Vagina (tissue), 2 donors: ENCODE data around the gene TNFAIP8L3. TPM values are rescaled to one million over a fixed set of nuclear protein-coding genes. Genes with fewer than 3 reads are reported as not detected.

Experiments used
- DNase-seq, 2 donors: peaks; one replicate each; pipeline ENCODE4 v3.0.0-alpha.2; 2017; ENCODE audit errors: extremely low spot score in 2 of 2
- H3K27ac ChIP-seq: fragments of 200-600 bp; sonication (generic); one replicate; pipeline ENCODE4 v1.5.1; 2019
- H3K27me3 ChIP-seq: fragments of 200-600 bp; sonication (generic); one replicate; pipeline ENCODE4 v1.5.1; 2019
- H3K36me3 ChIP-seq, 2 donors: fragments of 200-600 bp; sonication (generic); one replicate each; pipeline ENCODE4 v1.5.1; 2017 to 2019
- H3K4me1 ChIP-seq: fragments of 200-600 bp; sonication (generic); one replicate; pipeline ENCODE4 v1.5.1; 2019
- H3K4me3 ChIP-seq, 2 donors: fragments of 200-600 bp; sonication (generic); 1 replicate in 1 of 2; 2 replicates in 1 of 2; pipeline ENCODE4 v1.5.1; 2016 to 2019
- H3K9me3 ChIP-seq: fragments of 200-600 bp; sonication (generic); one replicate; pipeline ENCODE4 v1.5.1; 2019
- POLR2A ChIP-seq, 2 donors: fragments of 450-650 bp; IDR thresholded peaks; one replicate each; pipeline ENCODE4 v1.6.1; 2017; ENCODE audit warnings: antibody characterized with exemption in 2 of 2, mild to moderate bottlenecking in 2 of 2, moderate library complexity in 2 of 2
- POLR2AphosphoS5 ChIP-seq, 2 donors: sonication (generic); formaldehyde crosslinking; IDR thresholded peaks; one replicate each; pipeline ENCODE4 v1.9.0; 2017; ENCODE audit warnings: antibody characterized with exemption in 2 of 2, mild to moderate bottlenecking in 2 of 2, low read depth in 1 of 2; ENCODE audit not compliant: insufficient read depth in 1 of 2
- intact Hi-C: fragments of 100-400 bp; cut with DNase I; formaldehyde crosslinking; loops from one replicate; pipeline ENCODE4 v1.15.1; 2023
- total RNA-seq: library from RNA; depleted of rRNA; stranded (reverse); fragments of >200 nt; gene quantifications from one replicate; pipeline ENCODE4 v1.2.3, GENCODE V29; 2016
- TF ChIP-seq, protein P1 (sequence below), 3 experiments: fragments of 450-650 bp in 2 of 3; fragments of 200-600 bp in 1 of 3; sonication (generic) in 1 of 3; IDR thresholded peaks; one replicate each; pipeline ENCODE4 v1.5.1; 2017 to 2019; ENCODE audit warnings: antibody characterized with exemption in 3 of 3, mild to moderate bottlenecking in 2 of 3, moderate library complexity in 2 of 3

Gene TNFAIP8L3
- total RNA-seq, 1 donor from 2014 or later: 21.9 TPM

DNA sequence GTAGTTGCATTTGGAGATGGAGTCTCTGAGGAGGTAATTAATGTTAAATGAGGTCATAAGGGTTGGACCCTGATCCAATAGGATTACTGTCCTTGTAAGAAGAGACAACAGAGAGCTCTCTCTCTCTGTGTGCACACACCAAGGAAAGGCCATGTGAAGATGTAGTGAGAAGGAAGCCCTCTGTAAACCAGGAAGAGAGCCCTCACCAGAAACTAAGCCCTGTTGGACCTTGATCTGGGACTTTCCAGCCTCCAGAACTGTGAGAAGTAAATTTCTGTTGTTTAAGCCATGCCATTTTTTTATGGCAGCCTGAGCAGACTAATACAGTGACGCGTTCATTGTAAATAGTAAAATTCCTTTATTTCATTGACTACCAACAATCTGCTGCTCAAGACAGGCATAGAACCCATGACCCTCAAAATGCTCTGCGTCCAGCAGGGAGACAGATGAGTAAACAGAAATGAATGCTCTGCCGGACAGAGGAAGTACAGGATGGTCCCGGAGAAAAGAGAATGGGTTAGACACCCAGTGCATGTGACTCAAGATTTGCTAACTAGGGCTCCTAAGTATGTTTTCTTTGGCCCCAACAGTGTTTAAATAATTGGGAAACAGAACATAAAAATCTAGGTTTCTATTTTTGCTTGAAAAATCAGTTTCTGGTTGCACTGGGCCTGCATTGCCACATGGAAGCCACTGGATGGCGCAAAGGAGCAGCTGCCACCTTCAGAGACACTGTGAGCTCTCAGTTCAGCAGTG, 37.9 kb upstream of the TNFAIP8L3 start:
- H3K9me3 ChIP-seq: no peaks in the 10 kb centered on the region
- intact Hi-C loops: no loop called here
- peak overlapping the region; percentile 36 for H3K27ac ChIP-seq
- H3K4me3 ChIP-seq: no peak overlapping the region
- H3K36me3 ChIP-seq: no peaks in the 10 kb centered on the region
- TF ChIP-seq POLR2A (IDR thresholded peaks at IDR 0.05): no peak
- peak in 1 of 2 donors; percentile 67 for TF ChIP-seq POLR2AphosphoS5 (IDR thresholded peaks at IDR 0.05; ENCODE audit: insufficient read depth in 1 of 2, low read depth in 1 of 2)
- TF ChIP-seq, protein P1, sequence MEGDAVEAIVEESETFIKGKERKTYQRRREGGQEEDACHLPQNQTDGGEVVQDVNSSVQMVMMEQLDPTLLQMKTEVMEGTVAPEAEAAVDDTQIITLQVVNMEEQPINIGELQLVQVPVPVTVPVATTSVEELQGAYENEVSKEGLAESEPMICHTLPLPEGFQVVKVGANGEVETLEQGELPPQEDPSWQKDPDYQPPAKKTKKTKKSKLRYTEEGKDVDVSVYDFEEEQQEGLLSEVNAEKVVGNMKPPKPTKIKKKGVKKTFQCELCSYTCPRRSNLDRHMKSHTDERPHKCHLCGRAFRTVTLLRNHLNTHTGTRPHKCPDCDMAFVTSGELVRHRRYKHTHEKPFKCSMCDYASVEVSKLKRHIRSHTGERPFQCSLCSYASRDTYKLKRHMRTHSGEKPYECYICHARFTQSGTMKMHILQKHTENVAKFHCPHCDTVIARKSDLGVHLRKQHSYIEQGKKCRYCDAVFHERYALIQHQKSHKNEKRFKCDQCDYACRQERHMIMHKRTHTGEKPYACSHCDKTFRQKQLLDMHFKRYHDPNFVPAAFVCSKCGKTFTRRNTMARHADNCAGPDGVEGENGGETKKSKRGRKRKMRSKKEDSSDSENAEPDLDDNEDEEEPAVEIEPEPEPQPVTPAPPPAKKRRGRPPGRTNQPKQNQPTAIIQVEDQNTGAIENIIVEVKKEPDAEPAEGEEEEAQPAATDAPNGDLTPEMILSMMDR (IDR thresholded peaks at IDR 0.05): peak in 2 of 3 experiments; percentile 47 to 81
- DNase-seq: no peak
- peaks cover 15% of the 10 kb centered on the region for H3K4me1 ChIP-seq
- no peaks in the 10 kb centered on the region for H3K27me3 ChIP-seq

DNA sequence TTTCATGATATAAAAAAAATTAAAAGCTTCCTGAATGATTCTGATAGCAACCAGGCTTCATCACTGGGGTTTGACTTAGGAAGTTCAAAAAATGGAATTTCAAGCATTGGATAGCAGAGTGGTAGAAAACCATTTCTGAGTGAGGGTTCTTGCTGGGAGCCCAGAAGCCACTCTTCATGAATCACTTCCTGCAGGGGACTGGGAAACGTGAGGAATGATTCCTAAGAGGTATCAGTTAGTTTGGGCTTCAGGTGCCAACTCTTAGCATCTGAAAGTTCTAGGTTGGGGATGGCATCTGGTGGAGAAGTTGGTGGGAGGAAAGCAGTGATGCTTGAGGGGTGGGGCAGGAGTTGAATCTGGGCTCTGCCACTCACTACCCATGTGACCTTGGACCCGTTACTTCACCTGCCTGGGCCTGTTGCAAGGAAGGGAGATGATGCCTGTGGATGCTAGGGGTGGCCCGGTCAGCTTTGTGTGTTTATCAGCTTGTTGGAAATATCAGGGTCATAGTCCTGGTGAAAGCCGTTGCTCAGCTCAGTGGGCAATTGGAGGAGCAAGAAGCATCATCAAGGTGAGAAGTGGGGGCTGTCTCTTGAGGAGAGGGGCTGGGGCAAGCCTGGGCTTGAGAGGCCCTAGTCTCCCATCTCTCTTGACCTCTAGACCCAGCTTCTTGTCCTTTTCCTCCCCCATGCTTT, 37.0 kb upstream of the TNFAIP8L3 start:
- Histone ChIP-seq H3K9me3 (no peaks in the 10 kb centered on the region), H3K4me1 (peaks cover 15% of the 10 kb centered on the region), H3K36me3 (no peaks in the 10 kb centered on the region), H3K27me3 (no peaks in the 10 kb centered on the region), H3K4me3 (no peak overlapping the region), H3K27ac (no peak overlapping the region)
- DNase-seq: no peak
- intact Hi-C loops: no loop called here
- TF ChIP-seq POLR2AphosphoS5 (IDR thresholded peaks at IDR 0.05; ENCODE audit: insufficient read depth in 1 of 2, low read depth in 1 of 2) (no peak), POLR2A (IDR thresholded peaks at IDR 0.05) (no peak)
- TF ChIP-seq, protein P1 (IDR thresholded peaks at IDR 0.05): no peak

DNA sequence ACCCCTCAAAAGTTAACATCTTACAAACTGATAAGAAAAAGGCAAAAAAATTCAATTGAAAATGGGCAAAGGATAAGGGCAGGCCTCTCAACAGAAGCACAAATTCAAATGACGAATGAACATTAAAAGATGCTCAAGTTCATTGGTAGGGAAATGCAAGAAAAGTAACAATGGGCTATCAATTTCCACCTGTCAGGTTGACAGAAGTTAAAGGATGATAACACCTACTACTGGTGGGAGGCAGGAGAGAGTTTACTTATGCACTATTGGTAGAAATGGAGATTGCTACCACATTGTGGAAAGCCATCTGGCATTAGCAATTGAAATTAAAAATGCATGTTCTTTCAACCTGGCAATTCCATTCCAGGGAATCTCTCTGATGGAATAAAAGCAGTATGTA, 35.6 kb upstream of the TNFAIP8L3 start:
- H3K36me3 ChIP-seq: no peaks in the 10 kb centered on the region
- H3K4me3 ChIP-seq: no peak overlapping the region
- H3K27ac ChIP-seq: no peak overlapping the region
- H3K4me1 ChIP-seq: peaks cover 15% of the 10 kb centered on the region
- no peaks in the 10 kb centered on the region for H3K27me3 ChIP-seq
- no peak for DNase-seq
- intact Hi-C loops: no loop called here
- H3K9me3 ChIP-seq: no peaks in the 10 kb centered on the region
- TF ChIP-seq, protein P1 (IDR thresholded peaks at IDR 0.05): no peak
- TF ChIP-seq POLR2A (IDR thresholded peaks at IDR 0.05): no peak
- TF ChIP-seq POLR2AphosphoS5 (IDR thresholded peaks at IDR 0.05; ENCODE audit: insufficient read depth in 1 of 2, low read depth in 1 of 2): no peak

DNA sequence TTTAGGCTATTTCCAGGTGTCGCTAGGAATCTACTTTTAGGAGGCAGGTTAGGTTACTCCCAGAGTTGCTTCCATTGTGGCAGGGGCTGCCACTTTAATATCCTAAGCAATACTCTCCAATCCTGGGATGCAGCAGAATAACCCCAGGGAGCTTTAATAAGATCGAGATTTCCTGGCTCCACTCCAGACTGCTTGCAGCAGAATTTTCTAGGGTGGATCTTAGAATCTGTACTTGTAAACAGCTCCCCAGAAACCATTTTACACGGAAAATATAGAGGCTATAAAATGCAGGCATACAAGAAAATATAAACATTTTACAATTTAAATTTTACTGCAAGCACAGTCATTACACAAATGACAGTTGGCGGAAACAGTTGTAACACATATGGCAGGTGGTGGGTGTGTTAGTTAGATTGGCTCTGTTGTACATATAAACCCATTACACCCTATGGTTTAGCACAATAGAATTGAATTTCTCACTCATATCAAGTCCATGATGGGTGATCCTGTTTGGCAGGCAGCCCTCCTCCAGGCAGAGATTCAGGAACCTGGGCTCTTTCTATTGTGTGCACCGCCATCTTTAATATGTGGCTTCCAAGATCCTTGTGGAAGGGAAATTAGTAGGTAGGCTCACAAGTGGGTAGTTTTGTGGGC, 35.0 kb upstream of the TNFAIP8L3 start:
- Histone ChIP-seq H3K4me3 (no peak overlapping the region), H3K9me3 (no peaks in the 10 kb centered on the region), H3K36me3 (no peaks in the 10 kb centered on the region), H3K27ac (no peak overlapping the region), H3K4me1 (peaks cover 15% of the 10 kb centered on the region), H3K27me3 (no peaks in the 10 kb centered on the region)
- TF ChIP-seq POLR2A (IDR thresholded peaks at IDR 0.05) (no peak), POLR2AphosphoS5 (IDR thresholded peaks at IDR 0.05; ENCODE audit: insufficient read depth in 1 of 2, low read depth in 1 of 2) (no peak)
- TF ChIP-seq, protein P1 (IDR thresholded peaks at IDR 0.05): no peak
- intact Hi-C loops: no loop called here
- DNase-seq: no peak
